A673 (cell line): ENCODE measurements around the gene PAQR5.

Experiments used
- EZH2 ChIP-seq: fragments of 200-600 bp; sonication (generic); IDR thresholded peaks from 2 replicates; pipeline ENCODE4 v1.6.1; 2017; ENCODE audit warnings: borderline replicate concordance, low read depth, mild to moderate bottlenecking, mixed read lengths, antibody characterized with exemption, low read length; ENCODE audit not compliant: poor library complexity, severe bottlenecking
- TF ChIP-seq, protein P1 (sequence below): fragments of 300-800, 200-600 bp; sonication (generic); conservative IDR thresholded peaks from 2 replicates; pipeline ENCODE4 v1.5.1; 2017; ENCODE audit warnings: low read depth, mild to moderate bottlenecking, antibody characterized with exemption, low read length, moderate library complexity, mixed read lengths

DNA sequence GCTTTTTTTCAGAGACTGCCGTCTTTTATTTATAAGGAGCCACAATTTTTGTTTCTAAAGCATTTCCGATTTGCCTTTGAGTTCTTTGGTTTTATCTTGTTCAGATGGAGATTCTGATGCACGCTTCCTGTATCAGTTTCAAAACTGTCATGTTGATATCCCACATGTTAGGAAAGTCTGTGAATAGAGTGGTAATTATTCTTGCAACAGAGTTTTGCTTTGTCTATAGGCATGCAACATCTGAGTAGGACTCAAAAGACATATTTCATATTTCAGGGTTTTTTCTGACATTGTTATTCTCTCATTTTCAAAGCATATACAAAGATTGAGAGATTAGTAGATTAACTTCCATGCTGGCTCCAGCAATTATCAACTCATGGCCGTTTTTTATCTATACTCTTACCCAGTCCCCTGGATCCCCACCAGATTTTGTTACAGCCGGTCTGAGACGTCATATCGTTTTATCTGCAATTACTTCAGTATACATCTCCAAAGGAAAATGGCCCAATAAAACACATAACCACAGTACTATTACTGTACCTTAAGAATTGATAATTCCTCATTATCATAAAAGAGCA is 22.4 kb downstream of the PAQR5 start:
- no peak for TF ChIP-seq EZH2
- TF ChIP-seq, protein P1, sequence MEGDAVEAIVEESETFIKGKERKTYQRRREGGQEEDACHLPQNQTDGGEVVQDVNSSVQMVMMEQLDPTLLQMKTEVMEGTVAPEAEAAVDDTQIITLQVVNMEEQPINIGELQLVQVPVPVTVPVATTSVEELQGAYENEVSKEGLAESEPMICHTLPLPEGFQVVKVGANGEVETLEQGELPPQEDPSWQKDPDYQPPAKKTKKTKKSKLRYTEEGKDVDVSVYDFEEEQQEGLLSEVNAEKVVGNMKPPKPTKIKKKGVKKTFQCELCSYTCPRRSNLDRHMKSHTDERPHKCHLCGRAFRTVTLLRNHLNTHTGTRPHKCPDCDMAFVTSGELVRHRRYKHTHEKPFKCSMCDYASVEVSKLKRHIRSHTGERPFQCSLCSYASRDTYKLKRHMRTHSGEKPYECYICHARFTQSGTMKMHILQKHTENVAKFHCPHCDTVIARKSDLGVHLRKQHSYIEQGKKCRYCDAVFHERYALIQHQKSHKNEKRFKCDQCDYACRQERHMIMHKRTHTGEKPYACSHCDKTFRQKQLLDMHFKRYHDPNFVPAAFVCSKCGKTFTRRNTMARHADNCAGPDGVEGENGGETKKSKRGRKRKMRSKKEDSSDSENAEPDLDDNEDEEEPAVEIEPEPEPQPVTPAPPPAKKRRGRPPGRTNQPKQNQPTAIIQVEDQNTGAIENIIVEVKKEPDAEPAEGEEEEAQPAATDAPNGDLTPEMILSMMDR = no peak
